Measurements from ENCODE around the gene MBD5.

GRCh38 chr2:148515120-148515519, 494.2 kb downstream of the MBD5 start:
- TF ChIP-seq MAX (IDR thresholded peaks at IDR 0.05) (no peak), CTCF (IDR thresholded peaks at IDR 0.05; ENCODE audit: low read depth, low read length, missing input control) (no peak), REST (IDR thresholded peaks at IDR 0.05) (no peak), ZBTB33 (IDR thresholded peaks at IDR 0.05) (no peak), HNF4A (conservative IDR thresholded peaks at IDR 0.05) (no peak), SP1 (IDR thresholded peaks at IDR 0.05) (no peak), TAF1 (conservative IDR thresholded peaks at IDR 0.05) (no peak), GABPA (IDR thresholded peaks at IDR 0.05 in 1 of 2, conservative IDR thresholded peaks at IDR 0.05 in 1 of 2) (no peak), HNF4G (IDR thresholded peaks at IDR 0.05) (no peak), ATF3 (IDR thresholded peaks at IDR 0.05) (no peak)

Measured in liver (tissue), 3 donors.